Smooth muscle cell (in vitro differentiated cells): ENCODE data around the gene HEMGN. TPM values are rescaled to one million over a fixed set of nuclear protein-coding genes. Genes with fewer than 3 reads are reported as not detected.

Experiments used
- DNase-seq: peaks from one replicate; lab custom pipeline; 2025; ENCODE audit not compliant: unreplicated experiment; lab: John Stamatoyannopoulos, UW
- H2AFZ ChIP-seq: fragments of 200-600 bp; sonication (generic); 2 replicates; pipeline ENCODE4 v1.6.0; 2016; ENCODE audit warnings: antibody characterized with exemption, low read depth, mild to moderate bottlenecking
- H3F3A ChIP-seq: fragments of 200-600 bp; sonication (generic); 2 replicates; pipeline ENCODE4 v1.6.0; 2017; ENCODE audit warnings: antibody characterized with exemption, low read depth
- H3K27ac ChIP-seq: fragments of 200-600 bp; sonication (generic); 2 replicates; pipeline ENCODE4 v1.5.1; 2016; ENCODE audit warnings: low read depth, mild to moderate bottlenecking
- H3K27me3 ChIP-seq: fragments of 200-600 bp; sonication (generic); 2 replicates; pipeline ENCODE4 v1.6.1; 2016; ENCODE audit warnings: low read depth, mild to moderate bottlenecking
- H3K36me3 ChIP-seq: fragments of 200-600 bp; sonication (generic); 2 replicates; pipeline ENCODE4 v1.5.1; 2016; ENCODE audit warnings: low read depth
- H3K4me1 ChIP-seq: fragments of 200-600 bp; sonication (generic); 2 replicates; pipeline ENCODE4 v1.5.1; 2016; ENCODE audit warnings: low read depth
- H3K4me2 ChIP-seq: fragments of 200-600 bp; sonication (generic); 2 replicates; pipeline ENCODE4 v1.6.0; 2016; ENCODE audit warnings: mild to moderate bottlenecking
- H3K4me3 ChIP-seq: fragments of 200-600 bp; sonication (generic); 2 replicates; pipeline ENCODE4 v1.5.1; 2016; ENCODE audit warnings: mild to moderate bottlenecking
- H3K79me2 ChIP-seq: fragments of 200-600 bp; sonication (generic); 2 replicates; pipeline ENCODE4 v1.6.0; 2016; ENCODE audit warnings: low read depth, mild to moderate bottlenecking
- H3K9ac ChIP-seq: fragments of 200-600 bp; sonication (generic); 2 replicates; pipeline ENCODE4 v1.6.0; 2016; ENCODE audit warnings: low read depth
- H3K9me3 ChIP-seq: fragments of 200-600 bp; sonication (generic); replicated peaks from 2 replicates; pipeline ENCODE4 v1.5.1; 2016; ENCODE audit warnings: low read depth
- H4K20me1 ChIP-seq: fragments of 200-600 bp; sonication (generic); 2 replicates; pipeline ENCODE4 v1.6.0; 2016; ENCODE audit warnings: low read depth
- WGBS: methylation state at CpG from one replicate; pipeline ENCODE4 v1.1.7; 2016; ENCODE audit warnings: low lambda C conversion rate; 5-methylcytosine and 5-hydroxymethylcytosine counted together
- polyA plus RNA-seq: library from polyadenylated mRNA; unstranded; fragments of >200 nt; fragmentation: Nextera tagmentation; extraction: Ambion mirVana; gene quantifications from 2 replicates; pipeline ENCODE4 v1.2.1, GENCODE V29; 2016
- total RNA-seq: library from RNA; depleted of rRNA; stranded (reverse); fragments of >200 nt; gene quantifications from 2 replicates; pipeline ENCODE4 v1.2.3, GENCODE V29; 2014
- TF ChIP-seq, protein P1 (sequence below): fragments of 200-600 bp; sonication (generic); IDR thresholded peaks from 2 replicates; pipeline ENCODE4 v1.5.1; 2017; ENCODE audit warnings: borderline replicate concordance, mild to moderate bottlenecking, antibody characterized with exemption; ENCODE audit not compliant: insufficient read depth, poor library complexity, severe bottlenecking

HEMGN gene, protein sequence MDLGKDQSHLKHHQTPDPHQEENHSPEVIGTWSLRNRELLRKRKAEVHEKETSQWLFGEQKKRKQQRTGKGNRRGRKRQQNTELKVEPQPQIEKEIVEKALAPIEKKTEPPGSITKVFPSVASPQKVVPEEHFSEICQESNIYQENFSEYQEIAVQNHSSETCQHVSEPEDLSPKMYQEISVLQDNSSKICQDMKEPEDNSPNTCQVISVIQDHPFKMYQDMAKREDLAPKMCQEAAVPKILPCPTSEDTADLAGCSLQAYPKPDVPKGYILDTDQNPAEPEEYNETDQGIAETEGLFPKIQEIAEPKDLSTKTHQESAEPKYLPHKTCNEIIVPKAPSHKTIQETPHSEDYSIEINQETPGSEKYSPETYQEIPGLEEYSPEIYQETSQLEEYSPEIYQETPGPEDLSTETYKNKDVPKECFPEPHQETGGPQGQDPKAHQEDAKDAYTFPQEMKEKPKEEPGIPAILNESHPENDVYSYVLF
- not detected in 2 replicates for total RNA-seq
- not detected in 2 replicates for polyA plus RNA-seq

DNA sequence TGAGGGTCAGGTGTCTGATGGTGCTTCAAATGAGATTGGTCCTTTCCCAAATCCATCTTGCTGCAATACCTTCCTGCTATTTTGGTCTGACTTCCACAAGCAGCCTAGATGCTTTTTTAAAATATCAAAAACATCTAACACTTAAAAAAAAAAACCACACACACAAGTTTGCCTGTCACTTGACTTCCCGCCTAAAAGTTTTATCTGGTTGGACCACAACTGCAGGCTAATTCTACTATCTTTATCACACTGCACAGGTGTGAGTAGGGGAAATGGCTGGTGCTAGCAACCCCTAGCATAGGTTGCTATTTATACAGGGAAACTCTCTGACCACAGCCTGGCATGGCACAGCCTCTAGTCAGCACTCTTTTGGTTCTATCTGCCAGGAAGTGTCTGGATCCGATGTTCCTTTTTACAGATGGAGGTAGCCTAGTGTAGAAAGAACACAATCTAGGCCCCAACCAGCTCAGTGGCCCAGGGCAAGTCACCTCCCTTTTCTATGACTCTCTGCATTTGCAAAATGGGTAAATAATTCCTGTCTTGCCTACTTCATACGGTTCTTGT, at the start of gene HEMGN:
TSS of gene HEMGN (minus strand) at position 92 of the 564 bp plus-strand sequence. CDS start at position 56, 36 bp downstream.
- 83% methylated on average over 3 of the region's 3 CpGs for WGBS
- Histone ChIP-seq H3K36me3 (no peaks in the 10 kb centered on the region), H2AFZ (no peak within 1 kb of the TSS), H3K79me2 (no peaks in the 10 kb centered on the region), H3K9me3 (no peaks in the 10 kb centered on the region), H3K27ac (no peak within 1 kb of the TSS), H3F3A (no peaks in the 10 kb centered on the region), H4K20me1 (no peaks in the 10 kb centered on the region), H3K4me1 (no peaks in the 10 kb centered on the region), H3K9ac (no peak within 1 kb of the TSS), H3K4me2 (no peak within 1 kb of the TSS), H3K4me3 (no peak within 1 kb of the TSS), H3K27me3 (peaks cover 97% of the 10 kb centered on the region)
- TF ChIP-seq, protein P1, sequence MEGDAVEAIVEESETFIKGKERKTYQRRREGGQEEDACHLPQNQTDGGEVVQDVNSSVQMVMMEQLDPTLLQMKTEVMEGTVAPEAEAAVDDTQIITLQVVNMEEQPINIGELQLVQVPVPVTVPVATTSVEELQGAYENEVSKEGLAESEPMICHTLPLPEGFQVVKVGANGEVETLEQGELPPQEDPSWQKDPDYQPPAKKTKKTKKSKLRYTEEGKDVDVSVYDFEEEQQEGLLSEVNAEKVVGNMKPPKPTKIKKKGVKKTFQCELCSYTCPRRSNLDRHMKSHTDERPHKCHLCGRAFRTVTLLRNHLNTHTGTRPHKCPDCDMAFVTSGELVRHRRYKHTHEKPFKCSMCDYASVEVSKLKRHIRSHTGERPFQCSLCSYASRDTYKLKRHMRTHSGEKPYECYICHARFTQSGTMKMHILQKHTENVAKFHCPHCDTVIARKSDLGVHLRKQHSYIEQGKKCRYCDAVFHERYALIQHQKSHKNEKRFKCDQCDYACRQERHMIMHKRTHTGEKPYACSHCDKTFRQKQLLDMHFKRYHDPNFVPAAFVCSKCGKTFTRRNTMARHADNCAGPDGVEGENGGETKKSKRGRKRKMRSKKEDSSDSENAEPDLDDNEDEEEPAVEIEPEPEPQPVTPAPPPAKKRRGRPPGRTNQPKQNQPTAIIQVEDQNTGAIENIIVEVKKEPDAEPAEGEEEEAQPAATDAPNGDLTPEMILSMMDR: no peak
- no peak for DNase-seq

DNA sequence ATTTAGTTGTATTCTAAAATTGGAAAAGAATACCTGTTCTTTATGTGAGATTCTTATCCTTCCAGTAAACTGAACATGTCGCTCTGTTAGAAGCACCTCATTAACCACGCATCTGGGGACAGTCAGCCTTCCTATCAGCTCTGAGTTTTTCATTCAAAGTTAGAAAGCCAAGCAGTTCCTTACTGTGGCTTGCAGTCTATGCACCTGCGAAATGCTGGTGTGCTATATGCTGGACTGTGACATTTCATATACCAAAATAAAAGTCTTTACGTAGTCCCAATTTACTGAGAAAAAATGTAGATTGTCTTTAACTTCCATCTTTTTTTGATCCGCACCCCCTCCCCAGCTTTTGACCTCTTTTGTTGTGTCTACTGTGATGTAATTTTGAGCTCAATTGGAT, 49.5 kb upstream of the HEMGN start:
- H3K9me3 ChIP-seq: no peaks in the 10 kb centered on the region
- no peak for DNase-seq
- TF ChIP-seq, protein P1: no peak
- no peak overlapping the region for H3K4me3 ChIP-seq
- peaks cover 75% of the 10 kb centered on the region for H4K20me1 ChIP-seq
- 92% methylated on average over 5 of the region's 5 CpGs for WGBS
- peaks cover 2% of the 10 kb centered on the region for H3F3A ChIP-seq
- no peak overlapping the region for H2AFZ ChIP-seq
- H3K4me2 ChIP-seq: no peak overlapping the region
- no peaks in the 10 kb centered on the region for H3K36me3 ChIP-seq
- no peaks in the 10 kb centered on the region for H3K27me3 ChIP-seq
- peaks cover 7% of the 10 kb centered on the region for H3K4me1 ChIP-seq
- H3K27ac ChIP-seq: no peak overlapping the region
- peaks cover 76% of the 10 kb centered on the region for H3K79me2 ChIP-seq
- no peak overlapping the region for H3K9ac ChIP-seq

DNA sequence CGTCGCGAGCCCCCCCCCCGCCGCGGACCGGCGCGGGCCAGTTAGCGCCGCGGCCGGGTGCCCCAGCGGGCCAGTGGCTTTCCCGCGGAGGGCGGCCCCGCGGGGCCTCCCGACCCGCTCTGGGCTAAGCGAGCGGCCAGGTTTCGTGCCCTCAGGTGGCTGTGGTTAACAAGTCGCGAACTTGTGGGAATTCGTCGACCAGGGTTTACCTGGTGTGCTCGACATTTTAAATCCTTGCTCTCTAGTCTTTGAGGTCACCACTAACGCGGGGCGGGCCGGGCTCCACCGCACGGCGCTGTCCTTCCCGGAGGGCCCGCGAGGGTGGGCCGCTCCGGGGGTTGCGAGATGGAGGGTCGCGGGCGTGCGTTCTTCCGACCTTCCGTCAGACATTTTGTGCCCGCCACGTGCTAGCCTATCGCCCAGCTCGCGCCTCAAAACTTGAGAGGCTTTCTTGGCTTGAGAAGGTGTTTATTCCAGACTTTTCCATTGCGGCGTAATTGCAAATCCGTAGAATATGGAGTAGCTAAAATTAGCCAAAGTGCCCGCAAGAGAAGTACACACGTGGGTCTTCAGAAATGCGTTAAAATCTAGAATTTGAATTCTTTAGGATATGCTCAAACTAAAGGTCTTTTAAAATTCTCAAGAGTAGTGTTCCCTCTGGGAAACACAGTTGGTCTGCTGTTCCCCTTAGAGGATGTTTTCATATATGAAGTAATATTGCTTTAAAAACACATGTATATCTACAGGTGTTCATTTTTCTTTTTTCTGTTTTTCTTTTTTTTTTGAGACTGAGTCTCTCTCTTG, 47.3 kb upstream of the HEMGN start:
- DNase-seq: no peak
- peaks cover 5% of the 10 kb centered on the region for H3F3A ChIP-seq

More for the DNA sequence above, 47.3 kb upstream of the HEMGN start:
- 10% methylated on average over 59 of the region's 59 CpGs for WGBS
- H3K4me1 ChIP-seq: peaks cover 17% of the 10 kb centered on the region
- peaks cover 55% of the 10 kb centered on the region for H3K79me2 ChIP-seq
- no peaks in the 10 kb centered on the region for H3K9me3 ChIP-seq
- H4K20me1 ChIP-seq: peaks cover 53% of the 10 kb centered on the region
- H3K36me3 ChIP-seq: no peaks in the 10 kb centered on the region
- peak overlapping the region; percentile 91 for H3K4me2 ChIP-seq
- peak overlapping the region; percentile 54 for H2AFZ ChIP-seq
- peak overlapping the region; percentile 15 for H3K9ac ChIP-seq
- no peaks in the 10 kb centered on the region for H3K27me3 ChIP-seq
- H3K4me3 ChIP-seq: peak overlapping the region; percentile 99
- TF ChIP-seq, protein P1: no peak
- peak overlapping the region; percentile 82 for H3K27ac ChIP-seq
